C4-2B (cell line): Measurements from ENCODE around the gene DNASE1.

ENCODE experiments used
- ZFX ChIP-seq: fragments of 450-650 bp; IDR thresholded peaks from 2 replicates; pipeline ENCODE4 v1.6.1; 2017
- TF ChIP-seq, protein P1 (sequence below): fragments of 450-650 bp; conservative IDR thresholded peaks from 2 replicates; pipeline ENCODE4 v1.5.1; 2017; ENCODE audit warnings: mild to moderate bottlenecking

DNA sequence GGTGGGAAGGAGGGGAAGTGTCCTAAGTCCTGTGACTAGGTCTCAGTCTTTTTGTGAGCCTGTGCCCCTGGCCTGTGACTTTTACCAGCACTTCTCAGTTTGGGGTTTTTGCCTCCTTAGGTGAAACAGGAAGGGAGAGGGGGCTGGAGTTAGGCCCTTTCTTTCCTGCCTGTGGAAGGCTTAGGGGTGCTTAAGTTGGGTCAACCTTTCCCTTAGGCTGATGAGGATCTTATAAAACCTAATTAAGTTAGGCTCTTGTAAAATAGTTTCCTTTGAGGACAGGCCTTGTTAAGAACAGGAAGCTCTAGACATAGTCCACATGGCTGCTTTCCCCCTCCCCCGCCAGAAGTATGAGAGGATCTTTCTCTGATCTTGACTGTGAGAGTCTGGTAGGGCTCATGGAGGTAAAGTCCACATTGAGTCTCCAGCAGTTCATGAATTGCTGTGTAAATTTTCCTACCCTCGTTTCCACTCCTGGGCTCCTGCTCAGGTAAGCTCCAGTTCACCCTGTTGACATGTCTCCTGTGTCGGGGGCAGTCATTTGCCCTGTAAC is 17.0 kb upstream of the DNASE1 start:
- TF ChIP-seq, protein P1, sequence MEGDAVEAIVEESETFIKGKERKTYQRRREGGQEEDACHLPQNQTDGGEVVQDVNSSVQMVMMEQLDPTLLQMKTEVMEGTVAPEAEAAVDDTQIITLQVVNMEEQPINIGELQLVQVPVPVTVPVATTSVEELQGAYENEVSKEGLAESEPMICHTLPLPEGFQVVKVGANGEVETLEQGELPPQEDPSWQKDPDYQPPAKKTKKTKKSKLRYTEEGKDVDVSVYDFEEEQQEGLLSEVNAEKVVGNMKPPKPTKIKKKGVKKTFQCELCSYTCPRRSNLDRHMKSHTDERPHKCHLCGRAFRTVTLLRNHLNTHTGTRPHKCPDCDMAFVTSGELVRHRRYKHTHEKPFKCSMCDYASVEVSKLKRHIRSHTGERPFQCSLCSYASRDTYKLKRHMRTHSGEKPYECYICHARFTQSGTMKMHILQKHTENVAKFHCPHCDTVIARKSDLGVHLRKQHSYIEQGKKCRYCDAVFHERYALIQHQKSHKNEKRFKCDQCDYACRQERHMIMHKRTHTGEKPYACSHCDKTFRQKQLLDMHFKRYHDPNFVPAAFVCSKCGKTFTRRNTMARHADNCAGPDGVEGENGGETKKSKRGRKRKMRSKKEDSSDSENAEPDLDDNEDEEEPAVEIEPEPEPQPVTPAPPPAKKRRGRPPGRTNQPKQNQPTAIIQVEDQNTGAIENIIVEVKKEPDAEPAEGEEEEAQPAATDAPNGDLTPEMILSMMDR = no peak
- no peak for TF ChIP-seq ZFX
